ENCODE results near the gene IRF5.
"Not testable (repeated sequence)": the region's sequence is repeated elsewhere in the genome, so short reads cannot be mapped to it uniquely, and the experiment has no call there.

Gene IRF5

GRCh38 chr7:128974241-128974934, 36.7 kb downstream of the IRF5 start:
- DNase-seq = no peak

- no peak for DNase-seq
Measured at GRCh38 chr7:128982105-128982504, 44.4 kb downstream of the IRF5 start.

- DNase-seq = no peak
Measured at GRCh38 chr7:128985660-128986059, 47.9 kb downstream of the IRF5 start.

GRCh38 chr7:128986609-128987008, 48.9 kb downstream of the IRF5 start:
- DNase-seq = no peak

GRCh38 chr7:128988372-128988771, 50.6 kb downstream of the IRF5 start:
- no peak for DNase-seq

- no peak for DNase-seq
Measured at GRCh38 chr7:128989961-128990360, 52.2 kb downstream of the IRF5 start.

GRCh38 chr7:128993419-128993818, 55.7 kb downstream of the IRF5 start:
- DNase-seq = no peak

- not testable (repeated sequence) for DNase-seq
Measured at GRCh38 chr7:128994560-128994959, 56.8 kb downstream of the IRF5 start.

- no peak for DNase-seq
Measured at GRCh38 chr7:128997181-128997580, 59.5 kb downstream of the IRF5 start.

Measured in NCI-H774 (cell line).